ENCODE results near the gene PODXL.

Gene PODXL

DNA sequence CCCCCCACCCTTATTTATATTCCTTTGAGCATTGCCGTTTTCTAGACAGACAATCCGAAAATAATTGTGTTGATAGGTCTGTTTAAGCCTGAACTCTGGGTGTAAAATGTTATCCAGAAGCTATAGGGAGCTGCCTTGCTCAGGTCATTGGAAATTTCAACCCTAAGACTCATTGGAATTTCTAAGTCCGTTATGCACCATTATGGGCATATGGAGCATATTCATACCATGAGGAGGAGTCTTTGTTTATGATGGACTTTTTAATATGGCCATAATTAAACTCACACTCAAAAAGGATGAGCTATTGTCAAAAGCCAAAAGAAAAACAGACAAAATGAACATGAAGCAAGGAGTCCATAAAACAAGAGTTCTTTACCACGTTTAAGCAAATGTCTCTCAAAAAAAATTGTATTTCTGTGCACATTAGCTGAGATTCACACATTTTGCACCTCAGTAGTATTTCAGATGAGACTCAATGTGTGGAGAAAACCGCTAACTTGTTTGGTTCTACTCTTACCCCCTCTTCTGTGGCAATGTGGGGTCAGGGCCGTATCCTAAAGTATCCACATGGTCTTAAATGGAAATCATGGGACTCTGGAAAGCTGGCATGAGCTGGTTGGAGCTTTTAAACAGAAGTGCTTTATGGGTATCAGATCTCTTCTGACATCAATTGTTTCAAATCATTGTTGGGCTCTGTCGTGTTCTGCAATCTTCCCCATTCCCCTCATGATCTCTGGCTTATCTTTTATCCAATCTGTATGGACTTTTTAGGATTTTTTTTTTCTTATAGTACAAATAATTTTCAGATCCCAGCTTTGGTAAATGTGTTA, 60.5 kb downstream of the PODXL start:
- Histone ChIP-seq H3K36me3 (ENCODE audit: control insufficient read depth in 1 of 2, insufficient read depth in 2 of 2, low read length in 2 of 2) (peaks cover 3 to 11% of the 10 kb centered on the region in 2 donors), H3K9ac (ENCODE audit: low read depth in 1 of 2, low read length in 2 of 2) (no peak overlapping the region), H3K27me3 (ENCODE audit: control insufficient read depth in 1 of 2, insufficient read depth in 2 of 2, low read length in 2 of 2) (no peaks in the 10 kb centered on the region), H3K4me1 (ENCODE audit: control insufficient read depth in 1 of 2, insufficient read depth in 2 of 2, low read length in 2 of 2) (peaks cover 0 to 17% of the 10 kb centered on the region in 2 donors), H3K9me3 (ENCODE audit: control insufficient read depth in 1 of 2, low read length in 2 of 2) (no peaks in the 10 kb centered on the region), H3K27ac (ENCODE audit: low read depth, low read length) (no peak overlapping the region), H3K4me3 (ENCODE audit: low read depth in 1 of 2, low read length in 2 of 2) (no peak overlapping the region)

DNA sequence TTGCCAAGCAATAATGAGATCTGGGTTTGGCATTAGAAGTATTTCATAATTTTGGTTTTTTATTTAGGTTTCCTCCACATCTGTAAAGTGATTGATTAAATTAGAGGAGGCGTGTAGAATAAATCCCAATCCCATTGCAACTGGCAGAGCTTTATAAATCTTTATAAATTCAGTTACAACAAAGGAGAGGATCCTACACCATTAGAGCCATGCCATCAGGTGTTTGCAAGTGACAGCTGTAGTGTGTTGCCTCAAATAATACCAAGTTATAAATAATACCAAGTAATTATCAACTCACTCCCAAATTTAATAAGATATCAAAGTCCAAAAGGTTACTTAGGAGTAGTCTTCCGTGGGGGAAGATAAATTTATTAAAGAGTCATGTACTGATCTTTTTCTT, 62.2 kb downstream of the PODXL start:
- Histone ChIP-seq H3K9ac (ENCODE audit: low read depth in 1 of 2, low read length in 2 of 2) (no peak overlapping the region), H3K9me3 (ENCODE audit: control insufficient read depth in 1 of 2, low read length in 2 of 2) (no peaks in the 10 kb centered on the region), H3K4me1 (ENCODE audit: control insufficient read depth in 1 of 2, insufficient read depth in 2 of 2, low read length in 2 of 2) (peaks cover 0 to 17% of the 10 kb centered on the region in 2 donors), H3K27ac (ENCODE audit: low read depth, low read length) (no peak overlapping the region), H3K4me3 (ENCODE audit: low read depth in 1 of 2, low read length in 2 of 2) (no peak overlapping the region), H3K27me3 (ENCODE audit: control insufficient read depth in 1 of 2, insufficient read depth in 2 of 2, low read length in 2 of 2) (no peaks in the 10 kb centered on the region), H3K36me3 (ENCODE audit: control insufficient read depth in 1 of 2, insufficient read depth in 2 of 2, low read length in 2 of 2) (peaks cover 3 to 11% of the 10 kb centered on the region in 2 donors)

DNA sequence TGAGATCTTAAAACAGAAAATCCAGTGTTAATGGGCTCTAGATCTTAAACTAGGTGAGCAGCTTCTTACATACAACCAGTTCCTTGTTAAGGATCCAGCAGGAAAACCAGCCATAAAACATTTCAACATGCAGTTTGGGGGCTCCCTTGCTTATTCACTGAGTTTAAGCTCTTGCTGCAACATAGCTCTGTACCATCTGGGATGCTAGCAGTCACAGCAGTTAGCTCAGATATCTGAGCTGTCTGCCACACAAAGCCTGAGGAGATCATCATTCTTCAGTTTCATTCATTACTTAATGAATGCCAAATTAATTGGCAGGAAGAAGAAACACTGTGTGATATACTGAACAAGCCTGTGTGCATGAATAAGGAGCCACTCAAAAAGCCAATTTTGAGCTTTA, 62.8 kb downstream of the PODXL start:
- H3K36me3 ChIP-seq (ENCODE audit: control insufficient read depth in 1 of 2, insufficient read depth in 2 of 2, low read length in 2 of 2) = peaks cover 3 to 11% of the 10 kb centered on the region in 2 donors
- peaks cover 0 to 17% of the 10 kb centered on the region in 2 donors for H3K4me1 ChIP-seq (ENCODE audit: control insufficient read depth in 1 of 2, insufficient read depth in 2 of 2, low read length in 2 of 2)
- no peaks in the 10 kb centered on the region for H3K9me3 ChIP-seq (ENCODE audit: control insufficient read depth in 1 of 2, low read length in 2 of 2)
- no peaks in the 10 kb centered on the region for H3K27me3 ChIP-seq (ENCODE audit: control insufficient read depth in 1 of 2, insufficient read depth in 2 of 2, low read length in 2 of 2)
- H3K27ac ChIP-seq (ENCODE audit: low read depth, low read length) = no peak overlapping the region
- no peak overlapping the region for H3K9ac ChIP-seq (ENCODE audit: low read depth in 1 of 2, low read length in 2 of 2)
- no peak overlapping the region for H3K4me3 ChIP-seq (ENCODE audit: low read depth in 1 of 2, low read length in 2 of 2)

DNA sequence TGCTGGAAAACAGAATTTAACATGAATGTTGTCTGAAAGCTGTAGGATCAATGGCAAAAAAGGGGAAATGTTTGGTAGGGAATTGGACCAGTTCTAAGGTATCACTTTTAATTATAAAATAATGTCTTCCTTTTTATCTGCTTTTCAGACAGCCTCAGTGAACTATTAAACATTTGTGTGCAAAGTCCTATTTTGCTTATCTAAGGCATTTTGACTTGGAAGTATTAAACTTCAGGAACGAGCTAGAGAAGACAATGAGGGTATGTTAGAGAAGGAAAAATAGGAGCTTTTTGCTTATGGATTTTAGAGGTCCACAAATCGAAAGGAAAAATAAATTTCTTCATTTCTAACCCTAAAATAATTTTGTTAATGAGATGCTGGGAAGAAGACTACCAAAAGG, 63.3 kb downstream of the PODXL start:
- Histone ChIP-seq H3K27ac (ENCODE audit: low read depth, low read length) (no peak overlapping the region), H3K27me3 (ENCODE audit: control insufficient read depth in 1 of 2, insufficient read depth in 2 of 2, low read length in 2 of 2) (no peaks in the 10 kb centered on the region), H3K9me3 (ENCODE audit: control insufficient read depth in 1 of 2, low read length in 2 of 2) (no peaks in the 10 kb centered on the region), H3K36me3 (ENCODE audit: control insufficient read depth in 1 of 2, insufficient read depth in 2 of 2, low read length in 2 of 2) (peaks cover 3 to 7% of the 10 kb centered on the region in 2 donors), H3K9ac (ENCODE audit: low read depth in 1 of 2, low read length in 2 of 2) (no peak overlapping the region), H3K4me1 (ENCODE audit: control insufficient read depth in 1 of 2, insufficient read depth in 2 of 2, low read length in 2 of 2) (peaks cover 0 to 17% of the 10 kb centered on the region in 2 donors), H3K4me3 (ENCODE audit: low read depth in 1 of 2, low read length in 2 of 2) (no peak overlapping the region)

DNA sequence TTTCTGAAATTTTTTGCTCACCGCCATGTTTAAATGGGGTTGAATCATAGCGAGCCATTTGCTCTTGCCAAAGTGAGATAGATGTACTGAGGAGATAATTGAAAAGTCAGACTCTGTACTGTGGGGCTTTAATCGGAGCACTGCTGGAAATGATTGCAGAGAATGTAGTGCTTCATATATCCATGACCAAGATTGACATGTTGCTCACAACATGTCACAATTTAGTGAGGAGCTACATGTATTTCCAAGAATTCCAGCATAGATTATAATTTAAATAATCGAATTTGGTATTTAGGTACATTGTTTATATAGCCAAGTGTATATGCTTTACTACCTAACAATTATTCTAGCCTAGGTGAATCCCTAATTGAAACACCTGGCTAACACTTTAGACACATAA, 66.5 kb downstream of the PODXL start:
- H3K27me3 ChIP-seq (ENCODE audit: control insufficient read depth in 1 of 2, insufficient read depth in 2 of 2, low read length in 2 of 2) = no peaks in the 10 kb centered on the region
- peaks cover 0 to 17% of the 10 kb centered on the region in 2 donors for H3K4me1 ChIP-seq (ENCODE audit: control insufficient read depth in 1 of 2, insufficient read depth in 2 of 2, low read length in 2 of 2)
- H3K9ac ChIP-seq (ENCODE audit: low read depth in 1 of 2, low read length in 2 of 2) = no peak overlapping the region
- H3K4me3 ChIP-seq (ENCODE audit: low read depth in 1 of 2, low read length in 2 of 2) = no peak overlapping the region
- no peaks in the 10 kb centered on the region for H3K9me3 ChIP-seq (ENCODE audit: control insufficient read depth in 1 of 2, low read length in 2 of 2)
- H3K36me3 ChIP-seq (ENCODE audit: control insufficient read depth in 1 of 2, insufficient read depth in 2 of 2, low read length in 2 of 2) = peaks cover 0 to 4% of the 10 kb centered on the region in 2 donors
- H3K27ac ChIP-seq (ENCODE audit: low read depth, low read length) = no peak overlapping the region

DNA sequence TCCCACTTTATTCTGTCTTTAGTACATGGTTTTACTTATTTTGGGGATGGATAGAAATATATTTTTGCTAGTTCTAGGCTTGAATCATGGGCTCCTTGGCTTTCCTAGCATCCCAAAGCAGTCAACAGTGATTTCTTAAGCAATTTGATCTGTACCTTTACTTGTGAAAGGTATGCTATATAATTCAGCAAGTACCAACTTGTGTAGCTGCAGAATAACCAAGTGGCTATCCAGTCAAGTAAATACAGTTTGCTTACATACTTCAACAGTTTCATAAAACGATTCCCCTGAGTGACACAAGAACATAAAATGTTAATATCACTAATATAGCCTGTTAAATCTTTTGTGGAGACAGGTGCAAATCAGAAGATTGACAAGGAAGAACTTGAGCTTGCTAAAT, 67.2 kb downstream of the PODXL start:
- no peaks in the 10 kb centered on the region for H3K9me3 ChIP-seq (ENCODE audit: control insufficient read depth in 1 of 2, low read length in 2 of 2)
- H3K4me3 ChIP-seq (ENCODE audit: low read depth in 1 of 2, low read length in 2 of 2) = no peak overlapping the region
- H3K36me3 ChIP-seq (ENCODE audit: control insufficient read depth in 1 of 2, insufficient read depth in 2 of 2, low read length in 2 of 2) = peaks cover 0 to 4% of the 10 kb centered on the region in 2 donors
- peaks cover 0 to 15% of the 10 kb centered on the region in 2 donors for H3K4me1 ChIP-seq (ENCODE audit: control insufficient read depth in 1 of 2, insufficient read depth in 2 of 2, low read length in 2 of 2)
- no peak overlapping the region for H3K9ac ChIP-seq (ENCODE audit: low read depth in 1 of 2, low read length in 2 of 2)
- H3K27ac ChIP-seq (ENCODE audit: low read depth, low read length) = no peak overlapping the region
- no peaks in the 10 kb centered on the region for H3K27me3 ChIP-seq (ENCODE audit: control insufficient read depth in 1 of 2, insufficient read depth in 2 of 2, low read length in 2 of 2)

DNA sequence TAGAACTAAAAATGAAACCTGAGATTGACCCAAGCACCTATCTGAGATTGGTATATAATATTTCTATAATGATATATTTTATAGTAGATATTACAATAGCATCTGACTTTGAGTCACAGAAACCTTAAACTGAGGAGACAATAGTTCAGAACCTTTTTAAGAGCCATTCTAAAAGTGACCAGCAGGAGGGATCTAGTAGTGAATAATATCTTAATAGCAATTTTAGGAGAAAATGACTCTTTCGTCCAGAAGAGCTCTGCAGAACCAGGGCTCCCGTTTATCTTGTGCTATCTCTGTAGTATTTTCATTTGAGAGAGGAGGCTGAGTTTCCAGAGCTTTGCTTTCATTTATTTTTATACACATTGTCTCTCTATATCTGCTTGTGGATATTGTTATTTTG, 68.1 kb downstream of the PODXL start:
- Histone ChIP-seq H3K4me3 (ENCODE audit: low read depth in 1 of 2, low read length in 2 of 2) (no peak overlapping the region), H3K36me3 (ENCODE audit: control insufficient read depth in 1 of 2, insufficient read depth in 2 of 2, low read length in 2 of 2) (peaks cover 0 to 9% of the 10 kb centered on the region in 2 donors)

DNA sequence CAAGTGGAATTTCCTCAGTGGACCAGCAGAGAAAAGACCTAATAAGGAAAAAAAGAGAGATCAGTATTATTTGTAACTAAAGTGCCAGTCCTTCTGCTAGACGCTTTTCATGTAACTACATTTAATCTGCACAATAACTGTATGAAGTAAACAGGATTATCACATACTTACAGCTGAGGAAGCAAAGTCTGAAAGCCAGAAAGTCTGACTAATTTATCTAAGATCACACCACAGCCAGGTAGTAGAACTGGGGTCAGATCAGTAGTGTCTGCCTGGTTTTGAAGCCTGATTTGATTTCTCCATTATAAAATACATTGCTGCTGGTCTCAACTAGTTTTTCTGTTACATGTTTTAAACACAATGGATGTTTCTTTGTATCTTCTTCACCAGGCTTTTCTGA, 69.2 kb downstream of the PODXL start:
- Histone ChIP-seq H3K4me1 (ENCODE audit: control insufficient read depth in 1 of 2, insufficient read depth in 2 of 2, low read length in 2 of 2) (no peaks in the 10 kb centered on the region), H3K27ac (ENCODE audit: low read depth, low read length) (no peak overlapping the region), H3K36me3 (ENCODE audit: control insufficient read depth in 1 of 2, insufficient read depth in 2 of 2, low read length in 2 of 2) (peaks cover 0 to 16% of the 10 kb centered on the region in 2 donors), H3K4me3 (ENCODE audit: low read depth in 1 of 2, low read length in 2 of 2) (no peak overlapping the region), H3K27me3 (ENCODE audit: control insufficient read depth in 1 of 2, insufficient read depth in 2 of 2, low read length in 2 of 2) (no peaks in the 10 kb centered on the region), H3K9ac (ENCODE audit: low read depth in 1 of 2, low read length in 2 of 2) (no peak overlapping the region), H3K9me3 (ENCODE audit: control insufficient read depth in 1 of 2, low read length in 2 of 2) (no peaks in the 10 kb centered on the region)

More for the DNA sequence above, 68.1 kb downstream of the PODXL start:
- H3K4me1 ChIP-seq (ENCODE audit: control insufficient read depth in 1 of 2, insufficient read depth in 2 of 2, low read length in 2 of 2) = peaks cover 0 to 7% of the 10 kb centered on the region in 2 donors
- no peak overlapping the region for H3K9ac ChIP-seq (ENCODE audit: low read depth in 1 of 2, low read length in 2 of 2)
- no peaks in the 10 kb centered on the region for H3K27me3 ChIP-seq (ENCODE audit: control insufficient read depth in 1 of 2, insufficient read depth in 2 of 2, low read length in 2 of 2)
- H3K27ac ChIP-seq (ENCODE audit: low read depth, low read length) = no peak overlapping the region
- H3K9me3 ChIP-seq (ENCODE audit: control insufficient read depth in 1 of 2, low read length in 2 of 2) = no peaks in the 10 kb centered on the region

DNA sequence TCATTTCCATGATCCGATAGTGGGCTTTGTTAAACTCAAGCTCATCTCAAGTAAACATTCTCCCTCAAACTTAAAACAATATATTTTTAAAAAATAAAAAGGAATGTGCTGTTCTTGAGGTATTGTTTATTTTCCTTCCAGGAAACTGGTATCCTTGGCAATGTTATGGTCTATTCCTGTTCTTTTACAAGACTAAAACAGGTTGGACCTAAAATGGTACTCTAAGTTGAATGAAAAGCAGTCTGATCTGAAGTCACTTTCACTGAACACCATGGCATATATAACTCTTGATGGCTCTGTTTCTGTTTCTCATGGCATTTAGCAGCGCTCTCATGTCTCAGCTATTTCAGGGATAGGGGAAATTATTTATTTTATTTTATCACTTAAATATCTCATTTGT, 70.1 kb downstream of the PODXL start:
- Histone ChIP-seq H3K36me3 (ENCODE audit: control insufficient read depth in 1 of 2, insufficient read depth in 2 of 2, low read length in 2 of 2) (peaks cover 0 to 19% of the 10 kb centered on the region in 2 donors), H3K27ac (ENCODE audit: low read depth, low read length) (no peak overlapping the region), H3K27me3 (ENCODE audit: control insufficient read depth in 1 of 2, insufficient read depth in 2 of 2, low read length in 2 of 2) (no peaks in the 10 kb centered on the region), H3K4me1 (ENCODE audit: control insufficient read depth in 1 of 2, insufficient read depth in 2 of 2, low read length in 2 of 2) (no peaks in the 10 kb centered on the region), H3K9ac (ENCODE audit: low read depth in 1 of 2, low read length in 2 of 2) (no peak overlapping the region), H3K4me3 (ENCODE audit: low read depth in 1 of 2, low read length in 2 of 2) (no peak overlapping the region), H3K9me3 (ENCODE audit: control insufficient read depth in 1 of 2, low read length in 2 of 2) (no peaks in the 10 kb centered on the region)

DNA sequence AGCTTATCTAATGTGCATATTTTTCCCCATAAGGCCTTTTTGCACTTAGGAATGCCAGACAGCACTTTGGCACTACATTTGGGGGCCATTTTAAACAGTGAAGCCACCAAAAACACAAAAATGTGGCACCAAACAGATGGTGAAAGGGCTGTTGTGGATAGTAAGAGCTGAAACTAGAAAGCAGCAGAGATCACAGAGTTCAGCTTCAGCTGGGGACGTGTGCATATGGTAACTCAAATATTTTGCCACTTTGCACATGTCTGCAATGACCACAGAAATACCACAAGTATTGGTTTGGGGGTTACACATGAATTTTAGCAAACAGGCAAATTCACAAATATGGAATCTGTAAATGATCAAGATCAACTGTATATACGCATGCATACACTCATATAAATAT, 72.8 kb downstream of the PODXL start:
- H3K4me3 ChIP-seq (ENCODE audit: low read depth in 1 of 2, low read length in 2 of 2) = no peak overlapping the region
- H3K4me1 ChIP-seq (ENCODE audit: control insufficient read depth in 1 of 2, insufficient read depth in 2 of 2, low read length in 2 of 2) = no peaks in the 10 kb centered on the region
- no peak overlapping the region for H3K27ac ChIP-seq (ENCODE audit: low read depth, low read length)
- H3K9ac ChIP-seq (ENCODE audit: low read depth in 1 of 2, low read length in 2 of 2) = no peak overlapping the region
- H3K27me3 ChIP-seq (ENCODE audit: control insufficient read depth in 1 of 2, insufficient read depth in 2 of 2, low read length in 2 of 2) = no peaks in the 10 kb centered on the region
- no peaks in the 10 kb centered on the region for H3K9me3 ChIP-seq (ENCODE audit: control insufficient read depth in 1 of 2, low read length in 2 of 2)
- H3K36me3 ChIP-seq (ENCODE audit: control insufficient read depth in 1 of 2, insufficient read depth in 2 of 2, low read length in 2 of 2) = peaks cover 0 to 19% of the 10 kb centered on the region in 2 donors

Measured in duodenal mucosa (tissue), 2 donors.